ENCODE results near the gene MINAR2. TPM values are rescaled to one million over a fixed set of nuclear protein-coding genes. Genes with fewer than 3 reads are reported as not detected.

The MINAR2 gene
- total RNA-seq = not detected in 2 replicates

- no peak within 1 kb of the TSS for H3K4me3 ChIP-seq (ENCODE audit: insufficient read depth, low read length)
- H3K27me3 ChIP-seq (ENCODE audit: insufficient read depth, low read length) = no peaks in the 10 kb centered on the region
- H3K36me3 ChIP-seq (ENCODE audit: insufficient read depth, low read length) = no peaks in the 10 kb centered on the region
- no peak within 1 kb of the TSS for H3K27ac ChIP-seq (ENCODE audit: low read depth, low read length)
- H4K20me1 ChIP-seq (ENCODE audit: insufficient read depth, low read length) = no peaks in the 10 kb centered on the region
- H3K79me2 ChIP-seq (ENCODE audit: insufficient read depth, low read length) = no peaks in the 10 kb centered on the region
- no peaks in the 10 kb centered on the region for H3K9me3 ChIP-seq (ENCODE audit: low read depth, low read length)
- TF ChIP-seq CTCF (IDR thresholded peaks at IDR 0.05; ENCODE audit: extremely low read depth, low read depth, low read length) = no peak
- no peak within 1 kb of the TSS for H3K4me2 ChIP-seq (ENCODE audit: insufficient read depth, low read length)
- H2AFZ ChIP-seq (ENCODE audit: low read length) = no peak within 1 kb of the TSS
- no peak for DNase-seq (ENCODE audit: insufficient read length, low spot score, missing footprints)
- H3K4me1 ChIP-seq (ENCODE audit: insufficient read depth, low read length) = no peaks in the 10 kb centered on the region
Observed at GRCh38 chr5:129747572-129748407, at the start of gene MINAR2. Gene MINAR2 (plus strand): TSS chr5:129748094. CDS start chr5:129748191, 97 bp downstream.

GRCh38 chr5:129698661-129699060, 49.2 kb upstream of the MINAR2 start:
- no peak for DNase-seq (ENCODE audit: insufficient read length, low spot score, missing footprints)

GRCh38 chr5:129716235-129716634, 31.7 kb upstream of the MINAR2 start:
- DNase-seq (ENCODE audit: insufficient read length, low spot score, missing footprints) = peak; percentile 3
- H3K36me3 ChIP-seq (ENCODE audit: insufficient read depth, low read length) = no peaks in the 10 kb centered on the region
- no peak overlapping the region for H3K4me2 ChIP-seq (ENCODE audit: insufficient read depth, low read length)
- no peaks in the 10 kb centered on the region for H3K27me3 ChIP-seq (ENCODE audit: insufficient read depth, low read length)
- H3K4me1 ChIP-seq (ENCODE audit: insufficient read depth, low read length) = no peaks in the 10 kb centered on the region
- H3K79me2 ChIP-seq (ENCODE audit: insufficient read depth, low read length) = no peaks in the 10 kb centered on the region
- no peaks in the 10 kb centered on the region for H3K9me3 ChIP-seq (ENCODE audit: low read depth, low read length)
- H3K27ac ChIP-seq (ENCODE audit: low read depth, low read length) = no peak overlapping the region
- no peak overlapping the region for H2AFZ ChIP-seq (ENCODE audit: low read length)
- no peaks in the 10 kb centered on the region for H4K20me1 ChIP-seq (ENCODE audit: insufficient read depth, low read length)
- H3K4me3 ChIP-seq (ENCODE audit: insufficient read depth, low read length) = no peak overlapping the region
- no peak for TF ChIP-seq CTCF (IDR thresholded peaks at IDR 0.05; ENCODE audit: extremely low read depth, low read depth, low read length)

More at GRCh38 chr5:129698661-129699060, 49.2 kb upstream of the MINAR2 start:
- no peaks in the 10 kb centered on the region for H3K27me3 ChIP-seq (ENCODE audit: insufficient read depth, low read length)
- peak; percentile 22 for TF ChIP-seq CTCF (IDR thresholded peaks at IDR 0.05; ENCODE audit: extremely low read depth, low read depth, low read length)
- no peaks in the 10 kb centered on the region for H3K79me2 ChIP-seq (ENCODE audit: insufficient read depth, low read length)
- H2AFZ ChIP-seq (ENCODE audit: low read length) = no peak overlapping the region
- H3K36me3 ChIP-seq (ENCODE audit: insufficient read depth, low read length) = no peaks in the 10 kb centered on the region
- H3K4me1 ChIP-seq (ENCODE audit: insufficient read depth, low read length) = no peaks in the 10 kb centered on the region
- no peak overlapping the region for H3K27ac ChIP-seq (ENCODE audit: low read depth, low read length)
- no peak overlapping the region for H3K4me3 ChIP-seq (ENCODE audit: insufficient read depth, low read length)
- H3K9me3 ChIP-seq (ENCODE audit: low read depth, low read length) = no peaks in the 10 kb centered on the region
- no peaks in the 10 kb centered on the region for H4K20me1 ChIP-seq (ENCODE audit: insufficient read depth, low read length)
- no peak overlapping the region for H3K4me2 ChIP-seq (ENCODE audit: insufficient read depth, low read length)

GRCh38 chr5:129716651-129717050, 31.2 kb upstream of the MINAR2 start:
- DNase-seq (ENCODE audit: insufficient read length, low spot score, missing footprints) = no peak

More at GRCh38 chr5:129716651-129717050, 31.2 kb upstream of the MINAR2 start:
- H4K20me1 ChIP-seq (ENCODE audit: insufficient read depth, low read length) = no peaks in the 10 kb centered on the region
- TF ChIP-seq CTCF (IDR thresholded peaks at IDR 0.05; ENCODE audit: extremely low read depth, low read depth, low read length) = no peak
- no peaks in the 10 kb centered on the region for H3K27me3 ChIP-seq (ENCODE audit: insufficient read depth, low read length)
- H3K36me3 ChIP-seq (ENCODE audit: insufficient read depth, low read length) = no peaks in the 10 kb centered on the region
- no peaks in the 10 kb centered on the region for H3K4me1 ChIP-seq (ENCODE audit: insufficient read depth, low read length)
- no peak overlapping the region for H3K4me2 ChIP-seq (ENCODE audit: insufficient read depth, low read length)
- no peak overlapping the region for H3K27ac ChIP-seq (ENCODE audit: low read depth, low read length)
- no peak overlapping the region for H3K4me3 ChIP-seq (ENCODE audit: insufficient read depth, low read length)
- H2AFZ ChIP-seq (ENCODE audit: low read length) = no peak overlapping the region
- no peaks in the 10 kb centered on the region for H3K9me3 ChIP-seq (ENCODE audit: low read depth, low read length)
- H3K79me2 ChIP-seq (ENCODE audit: insufficient read depth, low read length) = no peaks in the 10 kb centered on the region
